Activated CD4-positive, alpha-beta T cell treated with anti-CD3 and anti-CD28 coated beads, Interleukin-2, amount 50 U/mL, for 24 hours (primary cell): ENCODE results near the gene RBFOX1.

ENCODE experiments used
- DNase-seq, 2 donors: peaks; one replicate each; pipeline ENCODE4 v3.0.0-alpha.2; 2020; ENCODE audit warnings: low read depth in 1 of 2, low spot score in 1 of 2

RBFOX1 gene

DNA sequence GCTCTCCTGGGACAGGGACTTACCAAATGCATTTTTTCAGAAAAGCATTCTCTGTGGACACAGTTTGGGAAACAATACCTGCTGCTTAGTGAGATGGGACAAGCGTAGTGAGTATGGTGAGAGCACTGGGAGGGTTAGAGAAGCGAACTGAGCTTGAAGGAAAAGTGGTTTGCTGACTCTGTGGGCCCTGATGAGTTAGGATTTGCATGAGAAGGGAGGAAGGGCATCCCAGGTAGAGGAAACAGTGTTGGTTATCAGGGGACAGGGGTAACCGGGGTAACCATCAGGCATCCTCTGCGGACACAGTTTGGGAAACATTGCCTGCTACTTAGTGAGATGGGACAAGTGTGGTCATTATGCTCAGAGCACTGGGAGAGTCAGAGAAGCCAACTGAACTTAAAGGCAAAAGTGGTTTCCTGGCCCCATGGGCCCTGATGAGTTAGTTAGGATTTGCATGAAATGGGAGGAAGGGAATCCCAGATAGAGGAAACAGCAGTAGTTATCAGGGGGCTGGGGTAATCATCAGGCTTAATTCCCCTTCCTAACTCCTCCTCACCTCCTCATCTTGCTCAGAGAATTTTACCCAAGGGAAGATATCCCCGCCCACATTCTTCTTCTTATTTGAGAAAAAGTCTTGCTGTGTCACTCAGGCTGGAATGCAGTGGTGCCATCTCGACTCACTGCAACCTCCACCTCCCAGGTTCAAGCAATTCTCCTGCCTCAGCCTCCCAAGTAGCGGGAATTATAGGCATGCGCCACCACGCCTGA lies 319.3 kb downstream of the RBFOX1 start:
- no peak for DNase-seq

- DNase-seq: no peak
Observed at GRCh38 chr16:7653746-7654461, 321.3 kb downstream of the RBFOX1 start.

GRCh38 chr16:7675628-7676027 lies 343.0 kb downstream of the RBFOX1 start:
- DNase-seq: no peak

- no peak for DNase-seq
Observed at GRCh38 chr16:7680296-7680695, 347.7 kb downstream of the RBFOX1 start.

DNA sequence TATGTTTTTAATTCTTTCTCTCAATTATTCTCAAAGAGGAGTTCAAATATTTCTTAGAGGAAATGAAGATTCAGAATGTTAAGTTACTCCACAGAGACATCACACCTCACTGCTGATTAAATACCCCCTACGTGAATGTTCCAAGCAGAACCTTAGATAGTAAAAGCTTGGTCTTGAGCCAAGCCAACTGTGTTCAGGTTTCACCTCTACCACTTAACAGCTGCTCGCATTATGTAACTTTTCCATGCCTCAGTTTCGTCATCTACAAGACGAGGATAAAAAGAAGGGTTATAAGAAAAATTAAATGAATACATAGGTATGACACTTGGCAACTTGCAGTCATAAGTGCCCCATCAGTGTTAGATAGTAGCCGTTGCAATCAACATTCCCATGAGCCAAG lies 356.2 kb downstream of the RBFOX1 start:
- DNase-seq: no peak

DNA sequence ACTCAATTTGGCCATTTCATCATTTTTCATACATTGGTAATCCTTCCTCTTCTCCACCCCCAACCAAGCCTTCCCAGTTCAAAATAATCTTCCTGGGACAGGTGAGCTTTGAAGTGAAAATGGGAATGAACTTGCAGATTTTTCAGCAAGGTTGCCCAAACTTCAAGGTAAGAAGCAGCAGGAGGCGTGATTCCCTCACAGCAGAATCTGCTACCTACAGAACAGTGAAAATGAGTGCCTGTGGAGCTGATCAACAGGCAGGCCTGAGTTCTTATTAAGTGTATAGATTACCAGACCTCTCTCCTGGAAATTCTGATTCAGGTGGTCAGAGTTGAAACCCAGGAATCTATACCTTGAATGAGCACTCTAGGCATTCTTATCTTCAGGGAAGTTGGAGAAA lies 356.6 kb downstream of the RBFOX1 start:
- DNase-seq: no peak

DNA sequence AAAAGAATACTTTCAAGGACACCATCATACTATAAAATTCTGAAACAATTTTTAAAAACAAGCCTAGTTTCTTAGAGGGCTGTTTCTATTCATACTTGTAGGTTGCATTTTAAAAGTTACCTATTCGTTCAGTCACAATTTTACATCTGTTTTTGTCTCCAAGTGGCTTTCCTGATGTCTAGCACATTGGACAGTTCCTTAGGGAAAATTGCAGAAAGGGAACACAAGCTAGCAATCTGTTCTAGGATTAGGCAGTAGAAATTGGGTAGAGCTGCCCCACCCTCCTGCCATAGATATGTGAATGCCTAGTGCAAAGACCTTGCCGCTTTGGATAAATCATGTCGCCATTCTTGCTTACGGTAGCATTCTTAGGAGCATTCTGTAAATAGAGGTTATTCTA lies 358.9 kb downstream of the RBFOX1 start:
- DNase-seq: no peak

DNA sequence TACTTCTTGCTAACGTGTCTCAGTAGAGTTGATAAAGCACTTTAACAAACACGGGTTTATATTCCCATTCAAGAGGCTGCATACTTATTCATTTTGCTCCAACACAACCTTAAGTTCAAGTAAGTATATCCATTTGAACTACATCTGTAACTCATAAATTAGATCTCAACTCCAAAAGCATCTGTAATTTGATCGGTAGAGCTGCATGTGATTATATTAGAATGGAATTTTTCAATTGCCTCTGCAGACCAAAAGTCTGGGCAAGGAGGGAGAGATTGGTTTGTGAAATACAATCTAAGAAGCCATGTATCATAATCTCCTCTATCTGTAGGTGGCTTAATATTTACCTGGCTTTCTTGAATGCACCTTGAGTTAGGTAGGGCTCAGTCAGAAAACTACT lies 371.0 kb downstream of the RBFOX1 start:
- no peak for DNase-seq

DNA sequence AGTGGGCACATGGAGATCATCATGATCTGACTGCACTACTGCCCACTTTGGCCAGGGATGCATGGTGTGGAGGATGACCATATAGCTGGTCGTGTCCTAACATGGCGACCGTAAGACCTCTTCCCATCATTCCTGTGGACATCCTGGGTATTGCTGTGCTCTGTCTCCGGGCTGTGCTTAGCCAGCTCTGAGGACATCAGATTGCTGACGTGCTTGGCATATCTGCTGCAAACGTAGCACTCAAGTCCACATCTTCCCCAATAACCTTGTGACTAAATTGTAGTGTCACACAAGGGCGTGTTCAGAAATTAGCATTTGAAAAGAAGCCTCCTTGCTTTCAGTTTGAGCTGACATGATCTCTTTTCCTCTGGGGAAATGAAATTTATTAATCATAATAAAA lies 373.2 kb downstream of the RBFOX1 start:
- DNase-seq: no peak

DNA sequence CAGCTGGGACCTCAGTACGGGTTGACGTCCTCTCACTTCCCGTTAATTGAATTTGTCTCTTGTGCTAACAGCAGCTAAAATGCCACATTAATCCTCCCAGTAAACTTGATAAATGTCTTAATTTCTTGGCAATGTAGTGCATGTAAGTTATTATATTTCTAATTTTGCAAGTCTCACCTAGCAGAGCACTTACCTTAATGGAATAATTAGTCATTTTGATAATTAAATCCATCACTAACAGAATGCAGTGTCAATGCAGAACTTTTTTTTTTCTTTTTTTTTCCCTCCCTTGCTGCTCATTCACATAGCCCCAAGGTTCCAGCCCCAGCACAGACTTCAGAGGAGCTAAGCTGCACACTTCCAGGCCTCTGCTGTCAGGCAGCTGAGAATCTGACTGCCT lies 376.5 kb downstream of the RBFOX1 start:
- DNase-seq: no peak

DNA sequence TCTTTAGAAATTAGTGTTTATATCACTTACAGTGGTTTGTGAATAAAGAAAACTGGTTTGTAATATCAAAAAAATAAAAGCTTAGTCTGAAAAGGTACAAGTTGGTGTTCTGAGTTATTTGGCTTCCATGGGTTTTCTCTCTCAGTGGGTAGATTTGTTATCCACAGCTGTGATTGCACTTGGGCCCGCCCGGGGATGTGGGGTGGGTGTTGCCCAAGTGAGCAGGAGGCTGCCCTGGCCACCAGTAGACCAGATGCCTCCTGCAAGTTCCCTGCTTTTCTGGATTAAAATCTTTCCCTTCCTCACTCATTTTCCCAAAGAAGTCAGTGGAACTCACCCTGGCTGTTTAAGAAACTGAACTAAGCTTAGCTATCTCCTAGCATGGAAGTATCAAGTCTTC lies 380.6 kb downstream of the RBFOX1 start:
- no peak for DNase-seq

DNA sequence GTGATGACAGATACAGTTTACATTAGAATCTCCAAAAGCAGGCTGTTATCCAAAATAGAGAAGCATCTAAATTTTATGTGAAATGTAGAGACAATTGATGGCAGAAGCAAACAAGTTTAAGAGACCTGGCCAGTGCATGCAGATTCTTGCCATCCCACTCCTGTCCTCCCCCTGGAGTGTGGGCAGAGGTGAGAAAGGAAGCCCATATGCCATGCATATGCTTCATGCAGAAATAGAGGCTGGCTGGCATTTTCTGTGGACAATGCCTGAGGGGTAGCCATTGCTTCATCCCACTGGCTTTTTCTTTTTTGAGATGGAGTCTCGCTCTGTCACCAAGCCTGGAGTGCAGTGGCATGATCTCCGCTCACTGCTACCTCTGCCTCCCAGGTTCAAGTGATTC lies 382.1 kb downstream of the RBFOX1 start:
- no peak for DNase-seq

DNA sequence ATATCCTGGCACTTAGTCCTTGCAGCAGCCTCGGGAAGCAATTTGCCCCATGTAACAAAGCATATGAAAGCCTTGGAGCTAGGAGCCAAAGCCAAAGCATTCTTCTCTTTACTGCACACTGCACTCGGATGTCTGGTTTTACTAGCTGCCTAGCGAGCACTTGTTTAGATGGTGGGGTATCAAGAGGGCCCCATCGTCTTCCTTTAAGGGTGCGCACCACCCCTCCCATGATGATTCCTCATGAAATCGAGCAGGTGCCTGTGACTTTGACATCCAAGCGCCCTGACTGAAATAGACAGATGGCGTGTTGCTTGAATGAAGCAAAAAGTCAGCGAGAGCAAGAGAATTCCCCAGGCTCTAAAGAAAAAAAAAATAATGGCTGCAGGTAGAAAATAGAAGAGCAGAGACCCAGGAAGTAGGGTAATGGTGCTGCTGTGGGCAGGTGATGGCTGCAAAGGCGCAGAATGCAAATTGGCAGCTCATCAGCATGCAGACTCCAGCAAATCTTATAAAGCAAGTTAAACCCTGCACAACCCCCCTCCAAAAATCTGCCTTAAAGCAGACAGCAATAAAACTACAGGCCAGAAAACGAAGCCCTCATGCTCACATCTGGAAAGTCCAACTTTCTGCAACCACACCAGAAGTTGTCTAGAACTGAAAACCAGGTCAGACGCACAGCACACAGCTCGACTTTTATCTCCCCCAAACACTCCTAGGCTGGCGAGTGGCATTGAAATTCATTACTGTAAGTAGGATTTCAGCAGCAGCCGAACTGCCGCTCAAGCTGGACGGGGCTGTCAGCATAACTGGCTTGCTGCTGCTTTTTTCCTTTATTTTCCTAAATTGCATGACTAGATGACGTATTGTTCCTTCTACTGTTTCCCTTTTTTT lies 384.3 kb downstream of the RBFOX1 start:
- no peak for DNase-seq

DNA sequence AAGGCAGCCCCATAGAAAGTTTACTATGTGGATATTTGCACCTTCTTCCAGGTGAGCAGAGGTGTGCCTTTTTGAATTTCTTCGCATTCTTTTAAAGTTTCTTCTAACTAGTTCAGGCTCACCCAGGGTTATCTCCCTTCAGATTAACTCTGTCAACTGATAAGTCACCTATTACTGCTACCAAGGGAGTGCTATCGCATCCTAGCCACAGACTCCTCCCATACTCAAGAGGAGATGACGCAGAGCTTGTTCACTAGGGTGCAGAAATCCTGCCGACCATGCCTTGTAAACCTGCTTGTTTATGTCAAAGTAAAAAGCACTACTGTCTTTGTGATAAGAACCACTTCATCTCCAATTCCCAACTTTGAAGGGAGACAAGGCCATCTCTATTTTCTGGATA lies 390.1 kb downstream of the RBFOX1 start:
- no peak for DNase-seq

DNA sequence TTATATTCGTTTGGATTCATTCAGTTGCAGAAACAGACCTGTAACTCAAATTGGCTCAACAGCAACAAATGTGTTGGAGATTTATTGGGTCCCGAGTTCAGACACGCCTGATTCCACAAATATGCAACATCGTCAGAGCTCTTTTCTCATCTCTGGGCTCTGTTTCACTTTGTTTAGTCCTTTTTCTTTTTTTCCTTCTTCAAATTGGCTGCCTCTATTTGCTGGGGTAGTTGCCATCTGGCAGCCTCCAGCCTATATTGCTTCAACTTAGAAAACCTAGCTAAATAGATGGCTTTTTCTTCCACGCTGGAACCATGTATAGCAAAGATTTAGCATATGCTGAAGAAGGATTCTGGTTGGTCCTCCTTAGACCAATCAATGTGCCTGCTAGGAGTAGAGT lies 398.5 kb downstream of the RBFOX1 start:
- no peak for DNase-seq

DNA sequence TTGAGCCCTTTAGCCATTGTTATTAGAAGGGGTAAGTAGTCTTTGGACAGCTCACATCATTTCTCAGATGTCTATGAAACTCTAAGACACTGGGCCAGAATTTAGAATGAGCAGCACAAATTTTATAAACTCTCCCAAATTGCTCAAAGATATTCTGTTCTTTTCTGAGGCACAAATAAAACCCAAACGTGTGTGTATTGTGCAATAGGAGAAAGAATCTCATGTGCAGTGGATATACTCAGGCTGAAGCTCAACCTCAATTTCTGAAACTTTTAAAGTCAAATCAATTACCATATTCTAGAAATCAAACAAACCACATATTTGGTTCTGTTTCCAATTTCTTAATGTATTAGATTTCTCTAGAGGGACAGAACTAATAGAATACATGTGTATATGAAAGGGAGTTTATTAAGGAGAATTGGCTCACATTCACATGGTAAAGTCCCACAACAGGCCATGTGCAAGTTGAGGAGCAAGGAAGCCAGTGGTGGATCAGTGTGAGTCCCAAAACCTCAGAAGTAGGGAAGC lies 403.6 kb downstream of the RBFOX1 start:
- no peak for DNase-seq

GRCh38 chr16:7742626-7743025 lies 410.0 kb downstream of the RBFOX1 start:
- DNase-seq: no peak

DNA sequence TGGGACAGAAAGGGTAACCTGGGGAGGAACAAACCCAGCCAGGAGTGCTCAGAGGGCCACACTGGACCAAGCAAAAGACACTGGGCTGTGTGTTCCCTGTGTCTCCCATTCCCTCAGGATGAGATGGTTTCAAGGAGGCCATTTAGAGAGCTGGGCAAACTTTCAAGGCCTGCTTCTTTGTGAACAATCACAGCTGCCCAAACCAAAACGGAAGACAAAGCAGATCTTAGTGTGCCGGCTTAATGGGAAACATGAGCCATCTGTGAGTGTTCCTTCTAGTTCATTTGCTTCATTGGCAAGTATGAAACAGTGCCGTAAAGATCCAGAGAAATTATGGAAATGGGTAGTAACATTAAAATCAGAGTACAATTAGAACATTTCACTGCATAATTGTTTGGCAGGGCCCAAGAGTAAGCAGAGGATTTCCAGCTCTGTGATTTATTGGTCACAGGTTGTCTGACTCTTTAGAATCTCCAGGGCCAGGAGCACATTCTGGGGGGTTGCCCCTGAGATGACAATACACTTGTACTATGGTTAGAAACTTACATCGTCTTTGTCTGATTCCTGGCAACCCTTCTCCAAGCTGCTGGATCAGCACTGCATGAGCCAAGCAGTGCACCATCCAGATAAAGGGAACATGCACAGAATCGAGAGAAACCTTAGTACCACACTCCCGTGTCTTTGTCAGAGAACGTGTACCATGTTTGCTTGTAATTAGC lies 412.1 kb downstream of the RBFOX1 start:
- no peak for DNase-seq

- DNase-seq: no peak
Observed at GRCh38 chr16:7745276-7745675, 412.6 kb downstream of the RBFOX1 start.

DNA sequence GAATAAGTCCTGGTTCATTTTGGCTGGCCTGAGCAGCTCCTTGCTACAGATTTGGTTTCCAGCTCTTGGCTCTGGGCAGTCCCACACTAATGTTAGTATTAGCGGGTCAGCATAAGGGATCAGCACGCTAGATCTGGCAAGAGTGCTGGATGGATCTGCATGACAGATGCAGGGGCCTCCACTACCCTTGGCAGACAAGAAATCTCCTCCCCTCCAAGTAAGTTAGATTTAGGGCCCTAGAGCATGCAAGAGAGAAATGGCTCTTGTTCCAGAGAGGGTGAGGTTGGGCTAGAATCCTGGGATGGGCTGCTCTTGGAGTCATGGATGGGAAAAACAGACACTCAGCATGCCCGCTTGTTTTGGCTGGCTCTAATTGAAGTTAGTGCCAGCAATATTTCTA lies 414.3 kb downstream of the RBFOX1 start:
- no peak for DNase-seq

- DNase-seq: no peak
Observed at GRCh38 chr16:7748522-7748921, 415.9 kb downstream of the RBFOX1 start.
